Measurements from ENCODE around the gene GNB2. TPM values are rescaled to one million over a fixed set of nuclear protein-coding genes. Genes with fewer than 3 reads are reported as not detected.

GNB2 gene
- total and polyA plus RNA-seq, 2 of the 13 experiments (the other 11 are each of a cell fraction or from before 2014, with no cell fraction given), result 48.3 to 67.1 TPM

GRCh38 chr7:100705753-100706671 is 32.5 kb downstream of the GNB2 start, which contains the start of gene POP7 (continued):
- peak; percentile 5; the same call in 1 of the 2 replicates for TF ChIP-seq ZNF510 (CRISPR knock-in tag; IDR thresholded peaks at IDR 0.05; ENCODE audit: low read depth)
- no peak; the same call in 1 of the 2 replicates for TF ChIP-seq TFAP4 (IDR thresholded peaks at IDR 0.05; ENCODE audit: borderline replicate concordance, low read depth)
- TF ChIP-seq, protein P1, sequence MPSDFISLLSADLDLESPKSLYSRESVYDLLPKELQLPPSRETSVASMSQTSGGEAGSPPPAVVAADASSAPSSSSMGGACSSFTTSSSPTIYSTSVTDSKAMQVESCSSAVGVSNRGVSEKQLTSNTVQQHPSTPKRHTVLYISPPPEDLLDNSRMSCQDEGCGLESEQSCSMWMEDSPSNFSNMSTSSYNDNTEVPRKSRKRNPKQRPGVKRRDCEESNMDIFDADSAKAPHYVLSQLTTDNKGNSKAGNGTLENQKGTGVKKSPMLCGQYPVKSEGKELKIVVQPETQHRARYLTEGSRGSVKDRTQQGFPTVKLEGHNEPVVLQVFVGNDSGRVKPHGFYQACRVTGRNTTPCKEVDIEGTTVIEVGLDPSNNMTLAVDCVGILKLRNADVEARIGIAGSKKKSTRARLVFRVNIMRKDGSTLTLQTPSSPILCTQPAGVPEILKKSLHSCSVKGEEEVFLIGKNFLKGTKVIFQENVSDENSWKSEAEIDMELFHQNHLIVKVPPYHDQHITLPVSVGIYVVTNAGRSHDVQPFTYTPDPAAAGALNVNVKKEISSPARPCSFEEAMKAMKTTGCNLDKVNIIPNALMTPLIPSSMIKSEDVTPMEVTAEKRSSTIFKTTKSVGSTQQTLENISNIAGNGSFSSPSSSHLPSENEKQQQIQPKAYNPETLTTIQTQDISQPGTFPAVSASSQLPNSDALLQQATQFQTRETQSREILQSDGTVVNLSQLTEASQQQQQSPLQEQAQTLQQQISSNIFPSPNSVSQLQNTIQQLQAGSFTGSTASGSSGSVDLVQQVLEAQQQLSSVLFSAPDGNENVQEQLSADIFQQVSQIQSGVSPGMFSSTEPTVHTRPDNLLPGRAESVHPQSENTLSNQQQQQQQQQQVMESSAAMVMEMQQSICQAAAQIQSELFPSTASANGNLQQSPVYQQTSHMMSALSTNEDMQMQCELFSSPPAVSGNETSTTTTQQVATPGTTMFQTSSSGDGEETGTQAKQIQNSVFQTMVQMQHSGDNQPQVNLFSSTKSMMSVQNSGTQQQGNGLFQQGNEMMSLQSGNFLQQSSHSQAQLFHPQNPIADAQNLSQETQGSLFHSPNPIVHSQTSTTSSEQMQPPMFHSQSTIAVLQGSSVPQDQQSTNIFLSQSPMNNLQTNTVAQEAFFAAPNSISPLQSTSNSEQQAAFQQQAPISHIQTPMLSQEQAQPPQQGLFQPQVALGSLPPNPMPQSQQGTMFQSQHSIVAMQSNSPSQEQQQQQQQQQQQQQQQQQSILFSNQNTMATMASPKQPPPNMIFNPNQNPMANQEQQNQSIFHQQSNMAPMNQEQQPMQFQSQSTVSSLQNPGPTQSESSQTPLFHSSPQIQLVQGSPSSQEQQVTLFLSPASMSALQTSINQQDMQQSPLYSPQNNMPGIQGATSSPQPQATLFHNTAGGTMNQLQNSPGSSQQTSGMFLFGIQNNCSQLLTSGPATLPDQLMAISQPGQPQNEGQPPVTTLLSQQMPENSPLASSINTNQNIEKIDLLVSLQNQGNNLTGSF (CRISPR knock-in tag; IDR thresholded peaks at IDR 0.05), result no peak
- no peak for TF ChIP-seq DPF2 (CRISPR knock-in tag; IDR thresholded peaks at IDR 0.05; ENCODE audit: borderline replicate concordance, low read depth)
- peak; percentile 56; the same call in 1 of the 2 replicates for TF ChIP-seq EED (CRISPR knock-in tag; IDR thresholded peaks at IDR 0.05)
- no peak; the same call in 1 of the 2 replicates for TF ChIP-seq CENPBD1 (CRISPR knock-in tag; IDR thresholded peaks at IDR 0.05; ENCODE audit: borderline replicate concordance, low read depth)
- TF ChIP-seq ETV6 (CRISPR knock-in tag; conservative IDR thresholded peaks at IDR 0.05), result no peak
- 0 out of 2 replicates have a peak, but pooled peaks have one; percentile 35 for TF ChIP-seq PAWR (CRISPR knock-in tag; IDR thresholded peaks at IDR 0.05; ENCODE audit: borderline replicate concordance)
- TF ChIP-seq ZBTB3 (CRISPR knock-in tag; IDR thresholded peaks at IDR 0.05; ENCODE audit: borderline replicate concordance, low read depth), result peak; percentile 61; the same call in 1 of the 2 replicates
- no peak; the same call in 1 of the 2 replicates for TF ChIP-seq RFXAP (CRISPR knock-in tag; IDR thresholded peaks at IDR 0.05; ENCODE audit: borderline replicate concordance)
- peak; percentile 27; the same call in 1 of the 2 replicates for TF ChIP-seq GABPA (IDR thresholded peaks at IDR 0.05; ENCODE audit: low read depth, low read length)
- TF ChIP-seq GABPA (CRISPR knock-in tag; IDR thresholded peaks at IDR 0.05; ENCODE audit: low read depth), result peak; percentile 83
- TF ChIP-seq SMAD1 (CRISPR knock-in tag; IDR thresholded peaks at IDR 0.05; ENCODE audit: borderline replicate concordance, low read depth), result peak; percentile 84
- TF ChIP-seq ZNF101 (CRISPR knock-in tag; IDR thresholded peaks at IDR 0.05; ENCODE audit: borderline replicate concordance, low read depth), result 0 out of 2 replicates have a peak, but pooled peaks have one; percentile 83
- no peak for TF ChIP-seq CBX1 (IDR thresholded peaks at IDR 0.05; ENCODE audit: low read depth)
- peak; percentile 81 for TF ChIP-seq CREM (IDR thresholded peaks at IDR 0.05)
- TF ChIP-seq CREM (CRISPR knock-in tag; IDR thresholded peaks at IDR 0.05), result no peak
- no peak for TF ChIP-seq NFE2L2 (IDR thresholded peaks at IDR 0.05; ENCODE audit: low read length)
- no peak for TF ChIP-seq ZNF24 (IDR thresholded peaks at IDR 0.05)
- no peak; the same call in 1 of the 2 replicates for TF ChIP-seq HMG20A (CRISPR knock-in tag; IDR thresholded peaks at IDR 0.05; ENCODE audit: borderline replicate concordance)
- TF ChIP-seq HMG20B (CRISPR knock-in tag; conservative IDR thresholded peaks at IDR 0.05), result no peak
- TF ChIP-seq ZFP90 (CRISPR knock-in tag; IDR thresholded peaks at IDR 0.05; ENCODE audit: borderline replicate concordance), result no peak
- TF ChIP-seq TBX2 (CRISPR knock-in tag; IDR thresholded peaks at IDR 0.05; ENCODE audit: borderline replicate concordance), result peak; percentile 87
- peak; percentile 83; the same call in 1 of the 2 replicates for TF ChIP-seq AKAP8 (CRISPR knock-in tag; IDR thresholded peaks at IDR 0.05)
